Cardiac fibroblast (primary cell): ENCODE results near the gene FHDC1.
A peak's percentile ranks its signal among the peaks of the same experiment; 100 is the strongest.

Experiments used
- DNase-seq, 2 donors: peaks; one replicate each; pipeline versions ENCODE4 v3.0.0 to v3.0.0-alpha.2; 2010; ENCODE audit warnings: low read depth in 2 of 2
- H3K4me3 ChIP-seq, 2 donors: replicated peaks in 1 of 2; 1 replicate in 1 of 2; 2 replicates in 1 of 2; pipeline ENCODE4 v1.5.1; 2011; ENCODE audit warnings: low read depth in 2 of 2, low read length in 2 of 2, mild to moderate bottlenecking in 2 of 2, moderate library complexity in 1 of 2
- CTCF ChIP-seq: IDR thresholded peaks from one replicate; pipeline ENCODE4 v1.5.1; 2011; ENCODE audit warnings: low read depth, mild to moderate bottlenecking, low read length, inconsistent platforms

Gene FHDC1

GRCh38 chr4:152919826-152920225 is 16.3 kb upstream of the FHDC1 start:
- no peak for TF ChIP-seq CTCF
- H3K4me3 ChIP-seq = no peak overlapping the region
- DNase-seq = no peak

GRCh38 chr4:152920768-152921167 is 15.4 kb upstream of the FHDC1 start:
- peak in 1 of 2 donors; percentile 39 for DNase-seq
- no peak for TF ChIP-seq CTCF
- no peak overlapping the region for H3K4me3 ChIP-seq

- no peak for DNase-seq
- TF ChIP-seq CTCF = no peak
- H3K4me3 ChIP-seq = no peak overlapping the region
These were observed 14.8 kb upstream of the FHDC1 start for GRCh38 chr4:152921284-152921683.

GRCh38 chr4:152925851-152926250 is 10.3 kb upstream of the FHDC1 start:
- TF ChIP-seq CTCF = no peak
- DNase-seq = no peak
- H3K4me3 ChIP-seq = no peak overlapping the region

- no peak for DNase-seq
- no peak for TF ChIP-seq CTCF
- no peak overlapping the region for H3K4me3 ChIP-seq
These were observed 9.2 kb upstream of the FHDC1 start for GRCh38 chr4:152926959-152927358.

- H3K4me3 ChIP-seq = no peak overlapping the region
- no peak for TF ChIP-seq CTCF
- DNase-seq = no peak
These were observed 8.4 kb upstream of the FHDC1 start for GRCh38 chr4:152927737-152928136.

- DNase-seq = no peak
- no peak for TF ChIP-seq CTCF
- no peak overlapping the region for H3K4me3 ChIP-seq
These were observed 7.8 kb upstream of the FHDC1 start for GRCh38 chr4:152928286-152928685.
